ENCODE data around the gene GNGT2.

Gene GNGT2

GRCh38 chr17:49198211-49198610 lies 12.2 kb downstream of the GNGT2 start:
- no peak overlapping the region for H3K4me3 ChIP-seq (ENCODE audit: control insufficient read depth, low read depth, low read length)
- DNase-seq (ENCODE audit: low read depth), result no peak
- no peak for TF ChIP-seq CTCF (conservative IDR thresholded peaks at IDR 0.05; ENCODE audit: control insufficient read depth, insufficient read depth, low read depth, low read length)

GRCh38 chr17:49197346-49197998 lies 12.9 kb downstream of the GNGT2 start:
- no peak for TF ChIP-seq CTCF (conservative IDR thresholded peaks at IDR 0.05; ENCODE audit: control insufficient read depth, insufficient read depth, low read depth, low read length)
- no peak for DNase-seq (ENCODE audit: low read depth)
- H3K4me3 ChIP-seq (ENCODE audit: control insufficient read depth, low read depth, low read length), result no peak overlapping the region

DNA sequence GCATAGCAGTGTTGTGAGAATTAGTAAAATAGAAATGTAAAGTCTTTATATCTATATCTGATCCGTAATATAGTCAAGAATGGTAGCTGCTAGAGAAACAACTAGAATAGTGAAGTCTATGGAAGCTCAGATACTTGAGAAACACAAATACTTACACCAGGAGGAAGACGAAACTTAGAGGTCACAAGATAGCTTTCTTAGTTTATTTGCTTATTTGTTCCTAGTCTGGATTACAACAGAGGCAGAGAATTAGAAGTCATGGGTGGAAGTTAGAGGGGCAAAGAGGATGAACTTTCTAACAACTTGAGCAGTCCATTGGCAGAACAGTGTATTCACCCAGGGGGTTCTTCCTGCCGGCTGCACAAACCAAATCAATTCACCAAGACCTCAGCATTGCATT lies 13.9 kb downstream of the GNGT2 start:
- DNase-seq (ENCODE audit: low read depth), result no peak
- no peak for TF ChIP-seq CTCF (conservative IDR thresholded peaks at IDR 0.05; ENCODE audit: control insufficient read depth, insufficient read depth, low read depth, low read length)
- no peak overlapping the region for H3K4me3 ChIP-seq (ENCODE audit: control insufficient read depth, low read depth, low read length)

- TF ChIP-seq CTCF (conservative IDR thresholded peaks at IDR 0.05; ENCODE audit: control insufficient read depth, insufficient read depth, low read depth, low read length), result no peak
- no peak for DNase-seq (ENCODE audit: low read depth)
- no peak overlapping the region for H3K4me3 ChIP-seq (ENCODE audit: control insufficient read depth, low read depth, low read length)
These were observed 14.6 kb downstream of the GNGT2 start for GRCh38 chr17:49195751-49196150.

GRCh38 chr17:49194297-49194607 lies 16.1 kb downstream of the GNGT2 start:
- H3K4me3 ChIP-seq (ENCODE audit: control insufficient read depth, low read depth, low read length), result no peak overlapping the region
- no peak for TF ChIP-seq CTCF (conservative IDR thresholded peaks at IDR 0.05; ENCODE audit: control insufficient read depth, insufficient read depth, low read depth, low read length)
- DNase-seq (ENCODE audit: low read depth), result no peak

- TF ChIP-seq CTCF (conservative IDR thresholded peaks at IDR 0.05; ENCODE audit: control insufficient read depth, insufficient read depth, low read depth, low read length), result no peak
- DNase-seq (ENCODE audit: low read depth), result peak; percentile 73
- H3K4me3 ChIP-seq (ENCODE audit: control insufficient read depth, low read depth, low read length), result peak overlapping the region; percentile 67
These were observed 16.7 kb downstream of the GNGT2 start for GRCh38 chr17:49193513-49194296.

Data from fibroblast of mammary gland (primary cell).